Spinal cord (tissue), 10 donors: Measurements from ENCODE around the gene TAMM41. TPM values are rescaled to one million over a fixed set of nuclear protein-coding genes. Genes with fewer than 3 reads are reported as not detected.

Experiments
- DNase-seq, 6 donors: peaks; one replicate each; pipeline versions ENCODE4 v3.0.0 to v3.0.0-alpha.2; 2013 to 2015; ENCODE audit warnings: low spot score in 6 of 6, low read depth in 4 of 6
- H3K27ac ChIP-seq: one replicate; pipeline ENCODE4 v1.5.1; 2013; ENCODE audit warnings: low read depth, low read length, control low read depth
- H3K27me3 ChIP-seq: one replicate; pipeline ENCODE4 v1.6.1; 2013; ENCODE audit warnings: low read length; ENCODE audit not compliant: control insufficient read depth, insufficient read depth
- H3K36me3 ChIP-seq: one replicate; pipeline ENCODE4 v1.6.1; 2013; ENCODE audit warnings: low read length; ENCODE audit not compliant: control insufficient read depth, insufficient read depth
- H3K4me1 ChIP-seq: one replicate; pipeline ENCODE4 v1.6.1; 2013; ENCODE audit warnings: low read length; ENCODE audit not compliant: control insufficient read depth, insufficient read depth
- H3K4me3 ChIP-seq: one replicate; pipeline ENCODE4 v1.5.1; 2013; ENCODE audit warnings: low read depth, low read length, control low read depth
- H3K9me3 ChIP-seq: one replicate; pipeline ENCODE4 v1.6.1; 2013; ENCODE audit warnings: low read length; ENCODE audit not compliant: control insufficient read depth, insufficient read depth
- WGBS: methylation state at CpG from one replicate; pipeline ENCODE4 v1.1.5; 2013; ENCODE audit warnings: missing lambda C conversion rate; ENCODE audit not compliant: insufficient coverage; 5-methylcytosine and 5-hydroxymethylcytosine counted together
- polyA plus RNA-seq, 2 donors: library from polyadenylated mRNA; unstranded; fragments of 120-200 nt; gene quantifications; one replicate each; pipeline ENCODE4 v1.2.1, GENCODE V29; 2013; ENCODE audit not compliant: insufficient read length in 2 of 2
- total RNA-seq, 2 donors: library from RNA; depleted of rRNA in 1 of 2; stranded (reverse); fragments of 120-200 nt in 1 of 2; fragments of >200 nt in 1 of 2; gene quantifications; one replicate each; pipeline versions ENCODE4 v1.2.3 to v1.2.4, GENCODE V29; 2013 to 2014
- donor health status: healthy.

TAMM41 gene
- total and polyA plus RNA-seq, 4 donors: 13.5 to 22.4 (median 16.4) TPM

GRCh38 chr3:11847607-11848006, 922 bp upstream of the TAMM41 start:
- Histone ChIP-seq H3K4me1 (no peaks in the 10 kb centered on the region), H3K36me3 (peaks cover 9% of the 10 kb centered on the region), H3K27me3 (no peaks in the 10 kb centered on the region), H3K27ac (no peak overlapping the region), H3K4me3 (no peak overlapping the region), H3K9me3 (no peaks in the 10 kb centered on the region)
- DNase-seq: no peak
- 89% methylated on average over 1 of the region's 1 CpG for WGBS

GRCh38 chr3:11845651-11846050, 1.0 kb downstream of the TAMM41 start:
- Histone ChIP-seq H3K36me3 (peaks cover 25% of the 10 kb centered on the region), H3K4me1 (no peaks in the 10 kb centered on the region), H3K4me3 (peak overlapping the region; percentile 91), H3K27me3 (no peaks in the 10 kb centered on the region), H3K27ac (no peak overlapping the region), H3K9me3 (no peaks in the 10 kb centered on the region)
- WGBS: 43% methylated on average over 5 of the region's 5 CpGs
- DNase-seq: no peak

GRCh38 chr3:11844891-11845290, 1.8 kb downstream of the TAMM41 start:
- Histone ChIP-seq H3K4me3 (no peak overlapping the region), H3K27ac (no peak overlapping the region), H3K9me3 (no peaks in the 10 kb centered on the region), H3K4me1 (no peaks in the 10 kb centered on the region), H3K27me3 (no peaks in the 10 kb centered on the region), H3K36me3 (peaks cover 31% of the 10 kb centered on the region)
- WGBS: 85% methylated on average over 5 of the region's 5 CpGs
- peak in 1 of 6 donors; percentile 45 for DNase-seq

GRCh38 chr3:11835028-11835639, 11.6 kb downstream of the TAMM41 start:
- Histone ChIP-seq H3K27ac (no peak overlapping the region), H3K4me1 (peaks cover 4% of the 10 kb centered on the region), H3K27me3 (no peaks in the 10 kb centered on the region), H3K9me3 (no peaks in the 10 kb centered on the region), H3K36me3 (peaks cover 30% of the 10 kb centered on the region), H3K4me3 (no peak overlapping the region)
- DNase-seq: peak in 2 of 6 donors; percentile 70 to 85

GRCh38 chr3:11832981-11833905, 13.4 kb downstream of the TAMM41 start:
- 8% methylated on average over 3 of the region's 9 CpGs for WGBS
- DNase-seq: peak in 5 of 6 donors; percentile 70 to 91 (median 81)
- H3K36me3 ChIP-seq: peaks cover 20% of the 10 kb centered on the region
- peak overlapping the region; percentile 75 for H3K27ac ChIP-seq
- H3K4me1 ChIP-seq: peaks cover 4% of the 10 kb centered on the region
- H3K4me3 ChIP-seq: no peak overlapping the region
- H3K27me3 ChIP-seq: no peaks in the 10 kb centered on the region
- no peaks in the 10 kb centered on the region for H3K9me3 ChIP-seq

GRCh38 chr3:11829416-11829815, 17.3 kb downstream of the TAMM41 start:
- H3K9me3 ChIP-seq: no peaks in the 10 kb centered on the region
- 77% methylated on average over 6 of the region's 7 CpGs for WGBS
- peaks cover 14% of the 10 kb centered on the region for H3K36me3 ChIP-seq
- no peak overlapping the region for H3K27ac ChIP-seq
- DNase-seq: no peak
- H3K4me3 ChIP-seq: no peak overlapping the region
- H3K4me1 ChIP-seq: peaks cover 7% of the 10 kb centered on the region
- no peaks in the 10 kb centered on the region for H3K27me3 ChIP-seq

GRCh38 chr3:11826628-11827265, 19.9 kb downstream of the TAMM41 start:
- H3K27me3 ChIP-seq: no peaks in the 10 kb centered on the region
- peaks cover 3% of the 10 kb centered on the region for H3K4me1 ChIP-seq
- no peaks in the 10 kb centered on the region for H3K9me3 ChIP-seq
- no peak for DNase-seq
- no peak overlapping the region for H3K4me3 ChIP-seq
- peaks cover 14% of the 10 kb centered on the region for H3K36me3 ChIP-seq
- no CpG with 5 or more reads among the region's 1 CpG for WGBS
- no peak overlapping the region for H3K27ac ChIP-seq

GRCh38 chr3:11825301-11825700, 21.4 kb downstream of the TAMM41 start:
- Histone ChIP-seq H3K4me3 (no peak overlapping the region), H3K4me1 (peaks cover 6% of the 10 kb centered on the region), H3K27me3 (no peaks in the 10 kb centered on the region), H3K9me3 (no peaks in the 10 kb centered on the region), H3K36me3 (peaks cover 10% of the 10 kb centered on the region), H3K27ac (peak overlapping the region; percentile 4)
- 42% methylated on average over 4 of the region's 5 CpGs for WGBS
- peak in 2 of 6 donors; percentile 51 to 81 for DNase-seq

- H3K4me1 ChIP-seq: peaks cover 3% of the 10 kb centered on the region
- H3K4me3 ChIP-seq: no peak overlapping the region
- H3K36me3 ChIP-seq: peaks cover 8% of the 10 kb centered on the region
- H3K27me3 ChIP-seq: no peaks in the 10 kb centered on the region
- WGBS: no CpG with 5 or more reads among the region's 3 CpGs
- DNase-seq: peak in 2 of 6 donors; percentile 18 to 80
- H3K27ac ChIP-seq: no peak overlapping the region
- H3K9me3 ChIP-seq: no peaks in the 10 kb centered on the region
Measured at GRCh38 chr3:11820531-11821041, 26.1 kb downstream of the TAMM41 start.
